BE2C (cell line): ENCODE data around the gene POC1A.

ENCODE experiments used
- DNase-seq: peaks from one replicate; pipeline ENCODE4 v3.0.0-alpha.2; 2020
- H3K27me3 ChIP-seq: fragments of 250-450 bp; sonication (Bioruptor Pico); 2 replicates; pipeline ENCODE4 v1.5.1; 2020; ENCODE audit warnings: mild to moderate bottlenecking
- H3K36me3 ChIP-seq: fragments of 250-450 bp; sonication (Bioruptor Pico); 2 replicates; pipeline ENCODE4 v1.5.1; 2020; ENCODE audit warnings: mild to moderate bottlenecking
- H3K4me1 ChIP-seq: fragments of 250-450 bp; sonication (Bioruptor Pico); 2 replicates; pipeline ENCODE4 v1.5.1; 2020
- H3K4me3 ChIP-seq: 2 replicates; pipeline ENCODE4 v1.5.1; 2011; ENCODE audit warnings: low read depth, low read length
- H3K9me3 ChIP-seq: fragments of 250-450 bp; sonication (Bioruptor Pico); 2 replicates; pipeline ENCODE4 v1.5.1; 2020
- CTCF ChIP-seq: IDR thresholded peaks from 2 replicates; pipeline ENCODE4 v1.5.1; 2012; ENCODE audit warnings: mild to moderate bottlenecking, low read depth, low read length

The POC1A gene

GRCh38 chr3:52062505-52062904, 91.7 kb downstream of the POC1A start:
- H3K4me1 ChIP-seq = peaks cover 6% of the 10 kb centered on the region
- no peaks in the 10 kb centered on the region for H3K27me3 ChIP-seq
- no peaks in the 10 kb centered on the region for H3K9me3 ChIP-seq
- no peaks in the 10 kb centered on the region for H3K36me3 ChIP-seq
- TF ChIP-seq CTCF = no peak
- no peak for DNase-seq
- H3K4me3 ChIP-seq = no peak overlapping the region

- no peaks in the 10 kb centered on the region for H3K27me3 ChIP-seq
- DNase-seq = no peak
- no peak overlapping the region for H3K4me3 ChIP-seq
- TF ChIP-seq CTCF = no peak
- H3K4me1 ChIP-seq = peaks cover 5% of the 10 kb centered on the region
- no peaks in the 10 kb centered on the region for H3K9me3 ChIP-seq
- H3K36me3 ChIP-seq = no peaks in the 10 kb centered on the region
These were observed 92.9 kb downstream of the POC1A start for GRCh38 chr3:52061121-52061910.

GRCh38 chr3:52059781-52060180, 94.4 kb downstream of the POC1A start:
- peaks cover 5% of the 10 kb centered on the region for H3K4me1 ChIP-seq
- DNase-seq = no peak
- no peaks in the 10 kb centered on the region for H3K27me3 ChIP-seq
- H3K36me3 ChIP-seq = no peaks in the 10 kb centered on the region
- H3K4me3 ChIP-seq = no peak overlapping the region
- TF ChIP-seq CTCF = no peak
- no peaks in the 10 kb centered on the region for H3K9me3 ChIP-seq

GRCh38 chr3:52057812-52058495, 96.3 kb downstream of the POC1A start:
- Histone ChIP-seq H3K4me1 (peaks cover 9% of the 10 kb centered on the region), H3K27me3 (no peaks in the 10 kb centered on the region), H3K9me3 (no peaks in the 10 kb centered on the region), H3K4me3 (no peak overlapping the region), H3K36me3 (peaks cover 13% of the 10 kb centered on the region)
- TF ChIP-seq CTCF = no peak
- DNase-seq = peak; percentile 28

- Histone ChIP-seq H3K9me3 (no peaks in the 10 kb centered on the region), H3K4me1 (peaks cover 15% of the 10 kb centered on the region), H3K27me3 (no peaks in the 10 kb centered on the region), H3K36me3 (peaks cover 19% of the 10 kb centered on the region), H3K4me3 (peak overlapping the region; percentile 58)
- no peak for TF ChIP-seq CTCF
- DNase-seq = peak; percentile 97
These were observed 97.0 kb downstream of the POC1A start for GRCh38 chr3:52056968-52057811.
